Esophagus squamous epithelium (tissue), 5 donors: ENCODE measurements around the gene KCNJ1. TPM values are rescaled to one million over a fixed set of nuclear protein-coding genes. Genes with fewer than 3 reads are reported as not detected.

Experiments used
- DNase-seq: peaks from one replicate; lab custom pipeline; 2025; lab: John Stamatoyannopoulos, UW
- H3K27ac ChIP-seq, 4 donors: fragments of 200-600 bp; sonication (generic); one replicate each; pipeline ENCODE4 v1.5.1; 2016 to 2019; ENCODE audit warnings: mild to moderate bottlenecking in 1 of 4
- H3K27me3 ChIP-seq, 4 donors: fragments of 200-600 bp; sonication (generic); 1 replicate in 3 of 4; 2 replicates in 1 of 4; pipeline versions ENCODE4 v1.5.1 to v1.6.0; 2017 to 2021; ENCODE audit warnings: antibody characterized with exemption in 1 of 4
- H3K36me3 ChIP-seq, 3 donors: fragments of 200-600 bp; sonication (generic); one replicate each; pipeline ENCODE4 v1.5.1; 2016 to 2019
- H3K4me1 ChIP-seq, 3 donors: fragments of 200-600 bp; sonication (generic); one replicate each; pipeline ENCODE4 v1.5.1; 2017 to 2019
- H3K4me3 ChIP-seq, 4 donors: fragments of 200-600 bp; sonication (generic); 1 replicate in 3 of 4; 2 replicates in 1 of 4; pipeline ENCODE4 v1.5.1; 2016 to 2019; ENCODE audit warnings: mild to moderate bottlenecking in 2 of 4, moderate library complexity in 1 of 4
- H3K9me3 ChIP-seq, 3 donors: fragments of 200-600 bp; sonication (generic); one replicate each; pipeline ENCODE4 v1.5.1; 2016 to 2019
- POLR2A ChIP-seq, 4 donors: fragments of 450-650 bp; IDR thresholded peaks; one replicate each; pipeline ENCODE4 v1.6.1; 2017; ENCODE audit warnings: antibody characterized with exemption in 4 of 4, mild to moderate bottlenecking in 4 of 4, moderate library complexity in 3 of 4
- WGBS, 2 donors: methylation state at CpG; one replicate each; pipeline ENCODE4 v1.1.5; 2018; 5-methylcytosine and 5-hydroxymethylcytosine counted together
- intact Hi-C: fragments of 100-400 bp; cut with DNase I; formaldehyde crosslinking; loops from one replicate; pipeline ENCODE4 v1.15.0; 2022
- total RNA-seq, 4 donors: library from RNA; depleted of rRNA; stranded (reverse); fragments of >200 nt; gene quantifications; one replicate each; pipeline ENCODE4 v1.1.0, GENCODE V29; 2016
- TF ChIP-seq, protein P1 (sequence below), 6 experiments: fragments of 450-650 bp in 4 of 6; fragments of 200-600 bp in 2 of 6; sonication (generic) in 2 of 6; IDR thresholded peaks; one replicate each; pipeline ENCODE4 v1.5.1; 2016 to 2019; ENCODE audit warnings: antibody characterized with exemption in 6 of 6, mild to moderate bottlenecking in 4 of 6, moderate library complexity in 4 of 6
- donor health status: DM: yes; HTN: yes; CAD: no.

Gene KCNJ1
- total RNA-seq, 4 donors from 2014 or later = under 0.01 to 1.3 TPM; not detected in 2

DNA sequence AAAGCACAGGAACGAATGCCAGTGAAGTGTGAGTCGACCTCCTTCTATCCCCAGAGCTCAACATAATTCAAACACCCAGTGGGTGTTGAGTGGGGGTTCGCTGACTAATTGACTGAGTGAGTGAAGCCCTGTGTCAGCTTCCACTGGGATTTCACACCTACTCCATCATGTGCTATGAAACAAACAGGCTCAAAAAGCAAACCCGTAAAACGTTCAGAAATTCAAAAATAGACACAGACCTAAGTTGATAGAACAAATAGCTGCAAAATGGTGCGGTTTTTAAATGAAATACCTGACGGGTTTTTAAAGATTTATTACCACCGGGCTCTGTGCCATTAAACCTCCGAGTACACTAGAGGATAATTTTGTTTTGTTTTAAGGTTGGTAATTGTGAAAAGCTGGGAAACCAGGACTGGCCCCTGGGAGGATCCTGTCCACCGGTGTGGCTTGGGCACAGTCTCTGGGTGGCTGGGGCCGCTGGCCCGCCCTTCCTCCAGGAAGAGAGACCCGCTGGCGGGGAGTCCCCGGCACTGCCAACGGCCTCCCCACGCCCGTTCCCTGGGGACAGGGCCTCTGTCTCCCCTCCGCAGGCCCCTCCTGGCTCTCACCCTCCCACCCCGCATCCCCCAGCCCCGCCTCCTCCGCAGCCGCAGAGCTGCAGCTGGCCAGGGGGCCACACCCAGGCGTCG, 37.7 kb upstream of the KCNJ1 start:
- intact Hi-C loops = no loop called here
- Histone ChIP-seq H3K27me3 (peaks cover 0 to 12% (median 0%) of the 10 kb centered on the region in 4 donors), H3K9me3 (no peaks in the 10 kb centered on the region), H3K27ac (peak overlapping the region; percentile 50 to 79 (median 74)), H3K4me3 (peak overlapping the region; percentile 37 to 71 (median 60)), H3K4me1 (peaks cover 7 to 74% (median 26%) of the 10 kb centered on the region in 3 donors), H3K36me3 (no peaks in the 10 kb centered on the region)
- no peak for TF ChIP-seq POLR2A (IDR thresholded peaks at IDR 0.05)
- TF ChIP-seq, protein P1, sequence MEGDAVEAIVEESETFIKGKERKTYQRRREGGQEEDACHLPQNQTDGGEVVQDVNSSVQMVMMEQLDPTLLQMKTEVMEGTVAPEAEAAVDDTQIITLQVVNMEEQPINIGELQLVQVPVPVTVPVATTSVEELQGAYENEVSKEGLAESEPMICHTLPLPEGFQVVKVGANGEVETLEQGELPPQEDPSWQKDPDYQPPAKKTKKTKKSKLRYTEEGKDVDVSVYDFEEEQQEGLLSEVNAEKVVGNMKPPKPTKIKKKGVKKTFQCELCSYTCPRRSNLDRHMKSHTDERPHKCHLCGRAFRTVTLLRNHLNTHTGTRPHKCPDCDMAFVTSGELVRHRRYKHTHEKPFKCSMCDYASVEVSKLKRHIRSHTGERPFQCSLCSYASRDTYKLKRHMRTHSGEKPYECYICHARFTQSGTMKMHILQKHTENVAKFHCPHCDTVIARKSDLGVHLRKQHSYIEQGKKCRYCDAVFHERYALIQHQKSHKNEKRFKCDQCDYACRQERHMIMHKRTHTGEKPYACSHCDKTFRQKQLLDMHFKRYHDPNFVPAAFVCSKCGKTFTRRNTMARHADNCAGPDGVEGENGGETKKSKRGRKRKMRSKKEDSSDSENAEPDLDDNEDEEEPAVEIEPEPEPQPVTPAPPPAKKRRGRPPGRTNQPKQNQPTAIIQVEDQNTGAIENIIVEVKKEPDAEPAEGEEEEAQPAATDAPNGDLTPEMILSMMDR (IDR thresholded peaks at IDR 0.05) = no peak
- 9 to 11% methylated on average over 8 to 13 of the region's 25 CpGs for WGBS, 2 donors
- no peak for DNase-seq

DNA sequence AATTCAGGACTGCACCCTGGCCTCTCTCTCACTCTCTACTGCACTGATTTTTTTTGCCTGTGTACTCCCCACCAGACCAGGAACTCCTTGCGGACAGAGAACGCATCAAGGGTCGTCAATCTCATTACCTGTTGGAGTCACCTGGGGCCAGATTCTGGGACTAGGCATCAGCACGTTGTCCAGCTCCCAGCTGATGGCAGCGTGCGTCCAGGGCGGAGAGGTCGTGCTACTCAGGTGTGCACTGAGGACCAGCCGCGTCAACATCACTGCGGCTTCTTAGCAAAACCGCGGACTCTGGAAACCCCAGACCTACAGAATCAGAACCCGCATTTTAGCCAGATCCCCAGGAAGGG, 37.2 kb upstream of the KCNJ1 start:
- Histone ChIP-seq H3K9me3 (no peaks in the 10 kb centered on the region), H3K4me1 (peaks cover 7 to 69% (median 26%) of the 10 kb centered on the region in 3 donors), H3K27ac (peak overlapping the region in 1 of 4 donors; percentile 7), H3K36me3 (no peaks in the 10 kb centered on the region), H3K27me3 (peaks cover 0 to 12% (median 0%) of the 10 kb centered on the region in 4 donors), H3K4me3 (no peak overlapping the region)
- 60 to 87% methylated on average over 1 to 13 of the region's 14 CpGs for WGBS, 2 donors
- DNase-seq = no peak
- no peak for TF ChIP-seq POLR2A (IDR thresholded peaks at IDR 0.05)
- TF ChIP-seq, protein P1 (IDR thresholded peaks at IDR 0.05) = no peak
- intact Hi-C loops = no loop called here

DNA sequence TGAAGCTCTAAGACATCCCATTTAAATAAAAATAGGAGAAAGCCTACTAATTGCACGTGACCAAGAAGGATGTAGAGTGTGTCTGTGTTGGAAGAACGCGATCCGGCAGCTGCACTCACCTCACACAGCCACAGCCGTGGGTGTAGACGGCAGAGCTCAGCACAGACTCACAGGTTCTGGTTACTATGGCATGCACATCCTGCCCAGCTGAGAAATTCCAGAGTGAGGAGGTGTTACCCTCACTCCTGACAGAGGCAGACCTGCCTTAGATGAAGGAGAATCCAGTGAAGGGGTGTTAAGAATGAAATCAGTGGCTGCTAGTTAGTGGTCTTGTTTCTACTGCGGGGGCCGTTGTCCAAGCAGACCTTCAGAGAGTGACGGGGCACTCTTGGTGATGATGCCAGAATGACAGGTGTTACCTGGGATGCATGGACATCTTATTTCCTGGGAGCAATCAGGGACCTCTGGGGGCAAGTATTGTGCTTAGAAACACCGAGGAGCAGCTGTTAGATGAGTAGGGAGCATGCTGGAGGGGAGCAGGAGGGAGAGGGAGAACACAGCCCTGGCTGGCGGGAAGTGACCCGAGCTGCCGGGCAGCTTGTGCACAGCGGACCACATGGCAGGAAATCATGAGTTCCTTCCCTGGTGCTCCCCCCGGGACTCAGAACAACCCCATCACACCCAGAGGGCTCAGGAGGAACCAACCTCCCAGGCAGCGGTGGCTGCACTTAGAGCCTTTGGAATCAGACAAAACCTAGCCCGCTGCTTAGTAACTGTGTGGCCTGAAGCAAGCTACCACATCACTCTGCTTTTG, 36.4 kb upstream of the KCNJ1 start:
- H3K4me1 ChIP-seq = peaks cover 7 to 65% (median 19%) of the 10 kb centered on the region in 3 donors
- no peaks in the 10 kb centered on the region for H3K9me3 ChIP-seq
- peaks cover 0 to 12% (median 0%) of the 10 kb centered on the region in 4 donors for H3K27me3 ChIP-seq
- 72% methylated on average over 12 to 17 of the region's 17 CpGs for WGBS, 2 donors
- peak overlapping the region in 1 of 4 donors; percentile 7 for H3K27ac ChIP-seq
- no peak for TF ChIP-seq POLR2A (IDR thresholded peaks at IDR 0.05)
- TF ChIP-seq, protein P1 (IDR thresholded peaks at IDR 0.05) = no peak
- no peaks in the 10 kb centered on the region for H3K36me3 ChIP-seq
- DNase-seq = no peak
- intact Hi-C loops = no loop called here
- H3K4me3 ChIP-seq = no peak overlapping the region

DNA sequence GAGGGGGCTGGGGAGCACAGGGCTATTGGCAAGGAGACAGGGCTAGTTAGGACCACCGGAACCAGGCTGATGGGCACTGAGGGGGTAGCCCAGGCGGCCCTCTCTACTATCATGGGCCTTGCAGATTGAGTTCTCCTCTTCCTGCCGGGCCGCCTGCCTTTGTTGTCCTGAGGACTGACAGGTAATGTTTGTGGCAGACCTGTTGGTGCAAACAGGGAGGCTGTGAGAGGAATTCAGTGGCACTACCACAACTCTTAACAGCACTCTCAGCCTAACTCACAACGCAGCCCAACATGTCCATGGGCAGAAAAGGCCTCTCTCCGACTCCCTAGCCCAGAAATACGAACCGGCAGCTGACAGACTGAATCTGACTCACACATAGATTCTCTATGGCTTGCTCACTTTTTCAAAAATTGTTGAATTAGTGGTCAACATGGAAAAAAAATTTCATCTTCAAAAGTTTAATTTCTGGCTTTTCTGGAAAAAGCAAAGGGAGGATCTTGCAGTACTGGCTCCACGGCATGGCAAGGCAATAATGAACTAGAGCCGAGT, 35.5 kb upstream of the KCNJ1 start:
- no peak for DNase-seq
- intact Hi-C loops = no loop called here
- WGBS, 2 donors = 81 to 88% methylated on average over 6 of the region's 10 CpGs

More for the DNA sequence above, 35.5 kb upstream of the KCNJ1 start:
- no peaks in the 10 kb centered on the region for H3K9me3 ChIP-seq
- no peaks in the 10 kb centered on the region for H3K36me3 ChIP-seq
- no peak overlapping the region for H3K4me3 ChIP-seq
- H3K27ac ChIP-seq = no peak overlapping the region
- H3K4me1 ChIP-seq = peaks cover 7 to 59% (median 10%) of the 10 kb centered on the region in 3 donors
- peaks cover 0 to 12% (median 0%) of the 10 kb centered on the region in 4 donors for H3K27me3 ChIP-seq
- TF ChIP-seq, protein P1 (IDR thresholded peaks at IDR 0.05) = no peak
- no peak for TF ChIP-seq POLR2A (IDR thresholded peaks at IDR 0.05)
